ENCODE data around the gene KPNA6. TPM values are rescaled to one million over a fixed set of nuclear protein-coding genes. Genes with fewer than 3 reads are reported as not detected.

The KPNA6 gene
- total RNA-seq (2021; ENCODE audit: unreplicated experiment) (79.9 TPM), Bru-seq, nascent RNA (percentile 85 among the genes with signal in this experiment), BruChase-seq, experiment 1, labeled RNA remaining after a 6-hour chase (percentile 95 among the genes with signal in this experiment), BruChase-seq, experiment 2, labeled RNA remaining after a 2-hour chase (percentile 92 among the genes with signal in this experiment)
- 18.1 and 20.4 TPM in 2 replicates for polyA plus RNA-seq (2012)
- long read RNA-seq, full-length matches to known transcripts, result 12 of 43 reads
- long read RNA-seq, partial matches to known transcripts, result 26 of 43 reads
- long read RNA-seq, other reads (novel, unspliced or antisense), result 5 of 43 reads

DNA sequence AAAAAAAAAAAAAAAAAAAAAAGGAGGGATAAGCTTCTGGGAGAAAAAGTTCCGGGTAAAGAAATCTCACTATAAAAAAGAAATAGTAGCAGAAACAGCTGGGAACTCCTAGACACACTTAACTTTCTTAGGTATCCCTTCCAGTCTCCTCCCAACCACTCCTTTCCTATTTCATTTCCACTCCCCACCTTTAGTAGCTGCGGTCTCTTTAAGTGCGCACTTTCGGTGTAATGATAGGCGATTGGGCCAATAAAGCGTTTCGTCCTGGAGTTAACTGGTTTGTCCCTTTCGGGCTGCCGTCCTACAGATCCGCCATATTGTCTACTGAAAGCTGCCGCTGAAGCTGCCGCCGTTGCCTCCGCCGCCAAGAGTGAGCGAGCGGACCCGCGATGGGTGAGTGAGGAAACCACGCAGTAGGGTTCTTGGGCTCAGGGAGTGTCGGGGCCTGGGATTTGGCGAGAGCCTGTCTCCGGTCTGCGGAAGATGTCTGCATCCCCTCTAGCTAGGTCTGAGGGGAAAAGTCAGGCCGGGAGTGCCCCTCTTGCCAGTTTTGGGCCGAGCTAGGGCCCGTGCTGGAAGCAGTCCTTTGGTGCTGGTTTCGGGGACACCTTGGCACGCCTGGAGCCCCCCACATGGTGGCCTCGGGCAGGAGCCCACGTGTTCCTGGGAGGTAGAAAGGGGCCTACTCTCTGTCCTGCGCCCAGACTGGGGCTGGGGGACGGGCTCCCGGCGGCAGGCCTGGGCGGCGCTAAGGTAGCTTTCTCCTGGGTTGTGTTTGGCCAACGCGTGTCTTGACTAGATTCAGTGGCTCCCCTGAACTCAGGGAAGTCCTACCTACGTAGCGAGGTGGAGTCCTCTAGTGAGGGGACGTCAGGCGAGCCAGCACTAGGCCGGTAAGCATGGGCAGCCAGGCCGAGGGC, at the start of gene KPNA6:
KPNA6 (plus strand) TSS at position 315 of the 920 bp plus-strand sequence; CDS start at position 390, 75 bp downstream.
- Histone ChIP-seq H3K27me3 (ENCODE audit: insufficient read depth, low read length) (no peaks in the 10 kb centered on the region), H3K4me1 (ENCODE audit: control insufficient read depth in 1 of 2, insufficient read depth in 2 of 2, low read length in 2 of 2) (peaks cover 11 to 31% of the 10 kb centered on the region in 2 experiments; a peak in 2 of 4 replicates)
- RAD21 ChIA-PET (ENCODE audit: low non-redundant PET in 1 of 2, low total read pairs in 2 of 2, uncharacterized antibody in 2 of 2, unreplicated experiment in 2 of 2), result interaction anchor here in 1 of 2 experiments (0.6 to 0.8 kb wide), 3 partner anchors 25 to 319 kb away, joined by 3 to 6 read pairs (median 4); partner anchors contain the start of gene TMEM39B

More for the DNA sequence above, at the start of gene KPNA6:
- ChIA-PET CTCF (interaction anchor here (0.6 to 2.4 kb wide), 6 partner anchors 20 to 413 kb away, joined by 3 to 7 read pairs (median 4); partner anchors contain the start of gene TMEM39B), POLR2A (interaction anchor here (0.6 to 1.2 kb wide), 13 partner anchors 11 to 847 kb away, joined by 3 to 8 read pairs (median 4); partner anchors contain the start of genes PTP4A2, TMEM39B and TXLNA)
- no peaks in the 10 kb centered on the region; the same call in 1 of the 2 replicates for H4K20me1 ChIP-seq (ENCODE audit: insufficient read depth)
- TSS peak; percentile 50 for BruUV-seq (replicated peaks)
- peak within 1 kb of the TSS; percentile 84 for H2AFZ ChIP-seq (ENCODE audit: low read depth, low read length, poor library complexity, severe bottlenecking)
- H3K27ac ChIP-seq (ENCODE audit: low read depth, low read length), result peak within 1 kb of the TSS; percentile 92
- peak within 1 kb of the TSS; percentile 61 to 84 for H3K4me3 ChIP-seq (replicated peaks in 1 of 2; ENCODE audit: low read depth in 1 of 2, low read length in 2 of 2)
- intact Hi-C loops (cut with micrococcal nuclease), result no loop called here
- no peaks in the 10 kb centered on the region for H3K9me3 ChIP-seq (ENCODE audit: control insufficient read depth in 1 of 2, insufficient read depth in 1 of 2, low read depth in 1 of 2, low read length in 2 of 2)
- H3K9me2 ChIP-seq (ENCODE audit: insufficient read depth), result no peaks in the 10 kb centered on the region
- peak; percentile 69; the same call in 1 of the 2 replicates for TF ChIP-seq POLR2AphosphoS5 (IDR thresholded peaks at IDR 0.05; ENCODE audit: low read depth, low read length)
- TF ChIP-seq SP1 (IDR thresholded peaks at IDR 0.05; ENCODE audit: low read depth), result peak; percentile 87
- TF ChIP-seq ZFX (IDR thresholded peaks at IDR 0.05), result peak; percentile 97
- TF ChIP-seq, protein P1, sequence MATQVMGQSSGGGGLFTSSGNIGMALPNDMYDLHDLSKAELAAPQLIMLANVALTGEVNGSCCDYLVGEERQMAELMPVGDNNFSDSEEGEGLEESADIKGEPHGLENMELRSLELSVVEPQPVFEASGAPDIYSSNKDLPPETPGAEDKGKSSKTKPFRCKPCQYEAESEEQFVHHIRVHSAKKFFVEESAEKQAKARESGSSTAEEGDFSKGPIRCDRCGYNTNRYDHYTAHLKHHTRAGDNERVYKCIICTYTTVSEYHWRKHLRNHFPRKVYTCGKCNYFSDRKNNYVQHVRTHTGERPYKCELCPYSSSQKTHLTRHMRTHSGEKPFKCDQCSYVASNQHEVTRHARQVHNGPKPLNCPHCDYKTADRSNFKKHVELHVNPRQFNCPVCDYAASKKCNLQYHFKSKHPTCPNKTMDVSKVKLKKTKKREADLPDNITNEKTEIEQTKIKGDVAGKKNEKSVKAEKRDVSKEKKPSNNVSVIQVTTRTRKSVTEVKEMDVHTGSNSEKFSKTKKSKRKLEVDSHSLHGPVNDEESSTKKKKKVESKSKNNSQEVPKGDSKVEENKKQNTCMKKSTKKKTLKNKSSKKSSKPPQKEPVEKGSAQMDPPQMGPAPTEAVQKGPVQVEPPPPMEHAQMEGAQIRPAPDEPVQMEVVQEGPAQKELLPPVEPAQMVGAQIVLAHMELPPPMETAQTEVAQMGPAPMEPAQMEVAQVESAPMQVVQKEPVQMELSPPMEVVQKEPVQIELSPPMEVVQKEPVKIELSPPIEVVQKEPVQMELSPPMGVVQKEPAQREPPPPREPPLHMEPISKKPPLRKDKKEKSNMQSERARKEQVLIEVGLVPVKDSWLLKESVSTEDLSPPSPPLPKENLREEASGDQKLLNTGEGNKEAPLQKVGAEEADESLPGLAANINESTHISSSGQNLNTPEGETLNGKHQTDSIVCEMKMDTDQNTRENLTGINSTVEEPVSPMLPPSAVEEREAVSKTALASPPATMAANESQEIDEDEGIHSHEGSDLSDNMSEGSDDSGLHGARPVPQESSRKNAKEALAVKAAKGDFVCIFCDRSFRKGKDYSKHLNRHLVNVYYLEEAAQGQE (IDR thresholded peaks at IDR 0.05; ENCODE audit: low read depth), result no peak
- peak; percentile 60 for TF ChIP-seq SIN3A (IDR thresholded peaks at IDR 0.05; ENCODE audit: low read depth)
- TF ChIP-seq EZH2phosphoT487 (IDR thresholded peaks at IDR 0.05; ENCODE audit: borderline replicate concordance), result no peak
- peak; percentile 80 for TF ChIP-seq TCF7L2 (IDR thresholded peaks at IDR 0.05; ENCODE audit: borderline replicate concordance, extremely low read depth, insufficient read depth, insufficient read length)
- TF ChIP-seq, protein P2, sequence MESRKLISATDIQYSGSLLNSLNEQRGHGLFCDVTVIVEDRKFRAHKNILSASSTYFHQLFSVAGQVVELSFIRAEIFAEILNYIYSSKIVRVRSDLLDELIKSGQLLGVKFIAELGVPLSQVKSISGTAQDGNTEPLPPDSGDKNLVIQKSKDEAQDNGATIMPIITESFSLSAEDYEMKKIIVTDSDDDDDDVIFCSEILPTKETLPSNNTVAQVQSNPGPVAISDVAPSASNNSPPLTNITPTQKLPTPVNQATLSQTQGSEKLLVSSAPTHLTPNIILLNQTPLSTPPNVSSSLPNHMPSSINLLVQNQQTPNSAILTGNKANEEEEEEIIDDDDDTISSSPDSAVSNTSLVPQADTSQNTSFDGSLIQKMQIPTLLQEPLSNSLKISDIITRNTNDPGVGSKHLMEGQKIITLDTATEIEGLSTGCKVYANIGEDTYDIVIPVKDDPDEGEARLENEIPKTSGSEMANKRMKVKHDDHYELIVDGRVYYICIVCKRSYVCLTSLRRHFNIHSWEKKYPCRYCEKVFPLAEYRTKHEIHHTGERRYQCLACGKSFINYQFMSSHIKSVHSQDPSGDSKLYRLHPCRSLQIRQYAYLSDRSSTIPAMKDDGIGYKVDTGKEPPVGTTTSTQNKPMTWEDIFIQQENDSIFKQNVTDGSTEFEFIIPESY (IDR thresholded peaks at IDR 0.05; ENCODE audit: extremely low read depth, insufficient replicate concordance, low read length), result peak; percentile 72
- TF ChIP-seq, protein P3, sequence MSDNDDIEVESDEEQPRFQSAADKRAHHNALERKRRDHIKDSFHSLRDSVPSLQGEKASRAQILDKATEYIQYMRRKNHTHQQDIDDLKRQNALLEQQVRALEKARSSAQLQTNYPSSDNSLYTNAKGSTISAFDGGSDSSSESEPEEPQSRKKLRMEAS (IDR thresholded peaks at IDR 0.05), result peak; percentile 63
- TF ChIP-seq EZH2 (IDR thresholded peaks at IDR 0.05), result no peak
- peak; percentile 97 for TF ChIP-seq YY1 (IDR thresholded peaks at IDR 0.05; ENCODE audit: extremely low read depth, insufficient replicate concordance, low read depth, low read length)
- peak; percentile 37 for TF ChIP-seq POLR2A (IDR thresholded peaks at IDR 0.05; ENCODE audit: borderline replicate concordance, extremely low read depth, insufficient read depth, insufficient read length)
- H3K9ac ChIP-seq (ENCODE audit: low read length), result peak within 1 kb of the TSS; percentile 87
- peaks cover 52% of the 10 kb centered on the region for H3K79me2 ChIP-seq (ENCODE audit: insufficient read depth, low read length)
- peak within 1 kb of the TSS; percentile 87 for H3K4me2 ChIP-seq (ENCODE audit: low read length)
- ATAC-seq, result peak; percentile 77
- peaks cover 0 to 2% of the 10 kb centered on the region in 2 experiments; a peak in 1 of 4 replicates for H3K36me3 ChIP-seq (ENCODE audit: control insufficient read depth in 1 of 2, insufficient read depth in 2 of 2, low read length in 2 of 2)
- DNase-seq (ENCODE audit: low read depth, low spot score), result peak; percentile 97
